Spleen (tissue), 7 donors: ENCODE measurements around the gene ZNF239.

Experiments used
- POLR2A ChIP-seq, 3 donors: fragments of 450-650 bp; IDR thresholded peaks; one replicate each; pipeline ENCODE4 v1.5.1; 2017; ENCODE audit warnings: antibody characterized with exemption in 3 of 3, mild to moderate bottlenecking in 1 of 3
- POLR2AphosphoS5 ChIP-seq, 3 donors: sonication (generic); formaldehyde crosslinking; IDR thresholded peaks; one replicate each; pipeline ENCODE4 v1.5.1; 2017; ENCODE audit warnings: antibody characterized with exemption in 3 of 3
- TF ChIP-seq, protein P1 (sequence below), 11 experiments: fragments of 200-600 bp in 7 of 11; fragments of 450-650 bp in 4 of 11; sonication (generic) in 4 of 11; IDR thresholded peaks in 8 of 11; conservative IDR thresholded peaks in 3 of 11; 1 replicate in 7 of 11; 2 replicates in 4 of 11; pipeline versions ENCODE4 v1.4.0 to v1.8.0; 2016 to 2021; ENCODE audit warnings: antibody characterized with exemption in 11 of 11, inconsistent platforms in 4 of 11, mild to moderate bottlenecking in 1 of 11
- donor health status: DM: no; HTN: no; CAD: no; lungs with moderate emphysema.
- donor health status: DM: no; HTN: no; CAD: no.
- donor health status: DM: no; HTN: no; CAD: no.

DNA sequence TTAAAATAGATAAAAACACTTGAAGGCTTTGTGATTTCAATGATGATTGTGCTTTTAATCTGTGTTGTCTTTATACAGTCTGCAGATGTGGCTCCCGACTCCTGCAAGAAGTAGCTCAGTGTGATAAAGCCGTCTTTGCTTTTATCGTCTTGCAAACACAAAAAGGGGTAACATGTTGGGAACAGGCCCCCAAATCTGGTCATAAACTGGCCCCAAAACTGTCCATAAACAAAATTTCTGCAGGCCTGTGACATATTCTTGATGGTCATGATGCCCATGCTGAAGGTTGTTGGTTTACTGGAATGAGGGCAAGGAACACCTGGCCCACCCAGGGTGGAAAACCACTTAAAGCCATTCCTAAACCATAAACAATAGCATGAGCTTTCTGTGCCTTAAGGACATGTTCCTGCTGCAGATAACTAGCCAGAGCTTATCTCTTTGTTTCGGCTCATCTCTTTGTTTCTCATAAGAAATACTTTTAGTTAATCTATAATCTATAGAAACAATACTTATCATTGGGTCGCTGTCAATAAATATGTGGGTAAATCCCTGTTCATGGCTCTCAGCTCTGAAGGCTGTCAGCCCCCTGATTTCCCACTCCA lies 17.0 kb upstream of the ZNF239 start:
- TF ChIP-seq, protein P1, sequence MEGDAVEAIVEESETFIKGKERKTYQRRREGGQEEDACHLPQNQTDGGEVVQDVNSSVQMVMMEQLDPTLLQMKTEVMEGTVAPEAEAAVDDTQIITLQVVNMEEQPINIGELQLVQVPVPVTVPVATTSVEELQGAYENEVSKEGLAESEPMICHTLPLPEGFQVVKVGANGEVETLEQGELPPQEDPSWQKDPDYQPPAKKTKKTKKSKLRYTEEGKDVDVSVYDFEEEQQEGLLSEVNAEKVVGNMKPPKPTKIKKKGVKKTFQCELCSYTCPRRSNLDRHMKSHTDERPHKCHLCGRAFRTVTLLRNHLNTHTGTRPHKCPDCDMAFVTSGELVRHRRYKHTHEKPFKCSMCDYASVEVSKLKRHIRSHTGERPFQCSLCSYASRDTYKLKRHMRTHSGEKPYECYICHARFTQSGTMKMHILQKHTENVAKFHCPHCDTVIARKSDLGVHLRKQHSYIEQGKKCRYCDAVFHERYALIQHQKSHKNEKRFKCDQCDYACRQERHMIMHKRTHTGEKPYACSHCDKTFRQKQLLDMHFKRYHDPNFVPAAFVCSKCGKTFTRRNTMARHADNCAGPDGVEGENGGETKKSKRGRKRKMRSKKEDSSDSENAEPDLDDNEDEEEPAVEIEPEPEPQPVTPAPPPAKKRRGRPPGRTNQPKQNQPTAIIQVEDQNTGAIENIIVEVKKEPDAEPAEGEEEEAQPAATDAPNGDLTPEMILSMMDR (IDR thresholded peaks at IDR 0.05 in 8 of 11, conservative IDR thresholded peaks at IDR 0.05 in 3 of 11) = no peak
- TF ChIP-seq POLR2AphosphoS5 (IDR thresholded peaks at IDR 0.05) (no peak), POLR2A (IDR thresholded peaks at IDR 0.05) (no peak)
